HG03045 (cell line): ENCODE results near the gene TPSAB1.
"Not testable (repeated sequence)": the region's sequence is repeated elsewhere in the genome, so short reads cannot be mapped to it uniquely, and the experiment has no call there.

Experiments used
- ATAC-seq: cut with Tn5 transposase; IDR thresholded peaks from one replicate; pipeline ENCODE4 v1.9.1; 2021; ENCODE audit warnings: mild to moderate bottlenecking, moderate library complexity; ENCODE audit not compliant: unreplicated experiment

Gene TPSAB1

DNA sequence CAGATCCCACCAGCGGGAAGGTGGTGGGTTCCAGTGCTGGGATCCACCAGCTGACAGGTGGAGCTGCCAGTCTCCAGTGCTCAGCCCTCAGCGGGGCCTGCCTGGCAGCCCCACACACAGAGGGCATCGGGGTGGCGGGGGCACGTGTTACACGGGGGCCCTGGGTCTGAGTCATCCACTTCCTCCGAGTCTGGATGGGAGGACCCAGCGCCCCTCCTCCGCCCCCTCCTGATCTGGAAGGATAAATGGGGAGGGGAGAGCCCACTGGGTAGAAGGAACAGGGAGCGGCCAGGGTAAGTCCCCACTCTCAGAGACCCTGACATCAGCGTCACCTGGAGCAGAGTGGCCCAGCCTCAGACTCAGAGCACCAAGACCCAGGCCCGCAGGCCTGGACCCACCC lies at the start of gene TPSAB1:
Gene TPSAB1, plus strand, starts transcription at position 270 of the 400 bp plus-strand sequence. CDS start 234 bp downstream, outside the sequence.
- not testable (repeated sequence) for ATAC-seq

DNA sequence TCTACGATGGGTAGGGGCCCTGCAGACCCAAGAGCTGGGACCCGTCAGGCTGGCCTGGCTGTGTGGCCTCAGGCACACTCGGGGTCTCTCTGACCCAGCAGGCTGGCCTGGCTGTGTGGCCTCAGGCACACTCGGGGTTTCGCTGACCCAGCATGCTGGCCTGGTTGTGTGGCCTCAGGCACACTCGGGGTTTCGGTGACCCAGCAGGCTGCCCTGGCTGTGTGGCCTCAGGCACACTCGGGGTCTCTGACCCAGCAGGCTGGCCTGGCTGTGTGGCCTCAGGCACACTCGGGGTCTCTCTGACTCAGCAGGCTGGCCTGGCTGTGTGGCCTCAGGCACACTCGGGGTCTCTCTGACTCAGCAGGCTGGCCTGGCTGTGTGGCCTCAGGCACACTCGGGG lies 49.7 kb upstream of the TPSAB1 start:
- ATAC-seq, result not testable (repeated sequence)

DNA sequence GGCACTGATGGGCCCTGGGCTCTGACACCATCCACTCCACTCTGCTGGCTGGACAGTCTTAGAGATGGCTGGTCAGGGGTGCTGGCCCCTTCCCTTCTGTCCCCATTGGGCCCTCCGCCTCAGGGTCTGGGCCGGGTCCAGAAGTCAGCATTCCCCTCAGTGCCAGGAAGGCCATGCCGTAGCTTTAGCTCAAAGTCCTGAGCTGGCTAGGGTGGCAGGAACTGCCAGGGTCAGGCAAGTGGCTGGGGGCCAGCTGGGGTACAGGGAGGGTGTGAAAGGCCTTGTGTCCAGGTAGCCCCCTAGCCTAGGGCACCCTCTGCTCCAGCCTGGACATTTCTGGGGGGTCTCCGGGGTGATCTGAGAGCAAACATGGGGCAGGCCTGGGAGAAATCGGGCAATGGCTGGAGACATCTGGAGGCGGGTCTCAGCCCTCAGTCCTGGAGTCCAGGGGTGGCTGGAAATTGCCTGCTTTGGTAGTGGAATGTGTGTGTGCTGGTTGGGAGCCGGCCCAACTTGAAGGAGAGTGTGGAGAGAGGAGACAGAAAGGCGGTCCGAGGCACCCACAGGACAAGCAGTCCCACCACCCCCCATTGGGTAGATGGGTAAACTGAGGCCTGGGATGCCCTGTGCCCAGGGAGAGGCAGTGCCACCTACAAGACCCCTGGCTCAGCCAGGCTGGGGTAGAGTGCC lies 48.0 kb upstream of the TPSAB1 start:
- no peak for ATAC-seq

DNA sequence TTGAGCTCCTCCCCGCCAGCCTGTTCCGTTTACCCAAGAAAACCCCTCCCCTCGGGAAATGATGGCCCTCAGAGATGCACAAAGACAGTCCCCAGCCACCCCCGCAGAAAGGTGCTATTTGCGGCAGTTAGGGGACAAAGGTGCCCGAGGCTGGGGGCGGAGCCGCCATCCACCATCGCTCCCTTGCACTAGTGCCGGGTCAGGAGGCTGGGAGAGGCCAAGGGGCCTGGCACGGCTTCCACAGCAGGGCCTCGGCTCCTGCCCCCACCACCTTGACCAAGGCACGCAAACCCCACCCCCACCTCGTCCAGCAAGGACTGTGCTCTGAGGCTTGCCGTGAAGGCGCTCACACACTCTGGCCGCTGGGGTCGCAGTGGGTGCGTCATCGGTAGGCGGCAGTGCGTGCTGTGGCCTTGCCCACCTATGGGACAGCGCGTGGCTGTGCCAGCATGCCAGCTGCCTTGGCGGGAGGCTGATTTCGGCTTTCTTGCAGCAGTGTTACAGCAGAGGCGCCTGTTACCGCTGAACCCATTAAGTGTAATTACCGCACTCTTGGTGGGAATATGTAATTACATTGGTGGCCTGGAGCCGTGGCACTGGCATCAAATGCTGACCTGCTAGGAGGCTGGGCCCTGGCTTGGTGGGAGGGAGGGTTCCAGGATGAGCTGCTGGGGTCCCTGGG lies 47.2 kb upstream of the TPSAB1 start:
- no peak for ATAC-seq

DNA sequence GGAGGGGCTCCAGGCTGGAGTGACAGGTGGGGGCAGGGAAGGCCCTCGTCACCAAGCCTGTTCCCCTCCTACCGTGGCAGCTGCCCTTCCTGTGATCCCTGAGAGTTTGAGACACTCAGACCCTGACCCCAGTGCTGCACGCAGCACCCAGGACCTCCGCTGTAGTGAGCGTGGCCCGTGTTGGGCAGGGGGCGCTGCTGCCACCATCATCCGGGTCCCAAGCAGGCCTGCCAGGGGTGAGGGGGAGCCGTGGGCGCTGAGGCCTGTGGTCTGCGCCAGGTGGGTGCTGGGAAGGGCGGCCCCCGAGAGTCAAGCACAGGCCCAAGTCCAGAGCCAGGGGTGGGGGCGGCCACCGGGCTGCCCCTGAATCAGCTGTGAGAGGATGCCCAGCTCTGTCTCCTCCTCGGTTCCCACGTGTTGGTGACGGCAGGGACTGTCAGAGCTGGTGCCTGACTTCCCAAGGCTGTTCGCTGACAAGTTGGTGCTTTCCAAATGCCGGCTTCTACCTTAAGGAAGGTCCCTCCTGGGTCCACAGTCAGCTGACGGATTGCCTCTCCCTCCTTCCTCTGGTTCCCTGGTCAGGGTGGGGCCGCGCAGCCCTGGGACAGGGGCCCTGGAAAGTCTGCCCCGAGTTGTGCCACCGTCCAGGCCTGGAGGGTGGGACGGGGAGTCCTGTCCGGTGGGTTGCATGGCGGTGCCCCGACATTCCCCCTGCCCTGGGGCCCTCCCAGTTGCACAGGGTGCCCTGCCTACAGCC lies 46.5 kb upstream of the TPSAB1 start:
- ATAC-seq, result no peak

DNA sequence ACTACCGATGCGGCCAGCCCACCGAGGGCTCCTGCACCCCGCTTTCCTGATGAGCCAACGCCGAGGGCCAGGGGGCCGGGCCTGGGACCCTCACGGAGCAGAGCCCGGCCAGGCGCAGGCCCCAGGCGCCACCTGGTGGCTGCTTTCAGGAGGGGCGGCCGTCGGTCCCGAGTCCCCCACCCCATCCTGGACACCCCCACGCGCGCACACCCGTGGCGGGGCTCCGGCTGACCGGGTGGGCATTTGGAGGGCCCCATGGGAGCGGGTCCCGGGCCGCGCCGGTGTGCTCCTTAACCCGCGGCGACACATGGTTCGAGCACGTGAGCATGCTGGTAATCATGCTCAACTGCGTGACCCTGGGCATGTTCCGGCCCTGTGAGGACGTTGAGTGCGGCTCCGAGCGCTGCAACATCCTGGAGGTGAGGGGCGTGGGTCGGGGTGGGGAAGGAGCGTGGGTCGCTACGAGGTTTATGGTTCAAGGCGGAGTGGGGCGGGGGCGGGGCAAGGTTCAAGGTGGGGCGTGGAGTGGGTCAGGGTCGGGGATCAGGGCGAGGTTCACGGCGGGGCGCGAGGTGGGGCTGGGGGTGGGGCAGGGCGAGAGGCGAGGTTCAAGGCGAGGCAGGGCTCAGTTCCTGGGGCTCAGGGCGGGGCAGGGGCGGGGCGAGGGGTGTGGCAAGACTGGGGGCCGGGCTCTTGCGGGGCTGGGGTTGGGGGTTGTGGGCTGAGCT lies 45.7 kb upstream of the TPSAB1 start:
- ATAC-seq, result no peak

DNA sequence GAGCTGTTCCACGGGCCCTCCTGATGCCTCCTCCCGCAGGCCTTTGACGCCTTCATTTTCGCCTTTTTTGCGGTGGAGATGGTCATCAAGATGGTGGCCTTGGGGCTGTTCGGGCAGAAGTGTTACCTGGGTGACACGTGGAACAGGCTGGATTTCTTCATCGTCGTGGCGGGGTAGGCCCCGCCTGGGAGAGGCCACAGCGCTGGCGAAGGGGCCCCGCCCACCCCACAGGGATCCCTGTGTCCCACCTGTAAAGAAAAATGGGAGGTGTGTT lies 45.2 kb upstream of the TPSAB1 start:
- ATAC-seq, result no peak

DNA sequence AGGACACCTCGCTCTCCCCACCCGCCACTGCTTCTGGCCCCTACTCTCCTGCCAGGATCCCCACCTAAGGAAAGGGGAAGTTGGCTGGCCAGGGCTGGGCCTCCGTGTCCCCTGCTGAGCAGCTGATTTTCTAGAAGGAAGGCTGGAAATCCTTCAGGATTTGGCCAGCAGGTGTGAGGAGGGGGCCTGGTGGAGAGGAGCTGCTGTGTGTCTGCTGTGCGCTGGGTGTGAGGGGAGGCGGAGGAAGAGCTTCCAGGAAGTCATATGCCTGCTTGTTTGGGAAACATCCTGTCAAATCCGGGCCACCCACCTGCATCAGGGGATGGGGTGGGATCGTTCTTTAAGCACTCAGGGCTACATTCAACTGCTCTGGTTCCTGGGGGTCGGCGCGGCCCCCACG lies 44.0 kb upstream of the TPSAB1 start:
- no peak for ATAC-seq

DNA sequence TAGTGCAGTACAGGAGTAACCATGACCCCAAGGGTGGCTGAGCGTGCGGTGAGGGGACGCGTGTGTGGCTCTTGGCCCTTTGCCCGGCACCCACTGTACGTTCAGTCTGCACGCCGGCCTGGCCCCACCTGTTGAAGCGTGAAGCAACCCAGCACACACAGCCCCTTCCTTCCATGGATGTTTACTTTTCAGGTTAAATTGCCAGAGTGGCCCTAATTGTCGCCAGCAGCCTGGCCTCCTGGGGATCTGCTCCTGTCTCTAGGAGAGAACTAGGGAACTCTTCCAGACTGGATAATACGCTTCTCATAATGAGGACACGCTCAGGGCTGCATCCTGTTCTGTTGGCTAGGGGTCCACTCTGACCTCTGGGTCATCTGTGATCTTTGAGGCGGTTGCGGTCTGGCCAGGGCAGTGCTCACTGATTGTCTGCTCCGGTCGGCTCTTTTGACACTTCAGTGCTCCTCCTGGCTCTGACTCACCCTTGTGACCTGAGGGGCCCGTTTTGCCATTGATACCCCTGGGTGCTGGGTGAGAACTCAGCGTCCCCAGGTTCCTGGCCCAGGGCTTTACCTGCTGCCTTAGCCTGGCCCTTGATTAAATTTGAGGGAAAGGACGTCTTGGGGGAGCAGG lies 43.2 kb upstream of the TPSAB1 start:
- no peak for ATAC-seq

DNA sequence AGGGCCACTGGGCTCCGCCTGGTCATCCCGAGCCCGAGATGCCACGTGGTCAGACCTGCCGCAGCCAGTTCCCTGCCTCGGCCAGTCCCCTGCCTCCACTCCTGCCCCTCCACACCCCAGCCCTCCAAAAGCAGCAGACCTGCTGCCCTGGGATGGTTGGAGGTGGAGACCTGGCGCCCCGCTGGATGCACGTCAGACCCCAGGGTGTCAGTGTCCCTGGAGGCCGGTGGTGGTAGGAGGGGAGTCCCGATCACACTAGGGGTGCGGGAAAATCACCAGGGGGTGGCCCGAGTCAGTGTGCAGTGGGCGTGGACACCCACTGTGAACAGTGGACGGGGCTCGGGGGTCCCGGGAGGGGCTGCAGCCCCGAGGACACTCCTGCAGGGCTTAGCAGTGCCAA lies 42.3 kb upstream of the TPSAB1 start:
- ATAC-seq, result no peak

DNA sequence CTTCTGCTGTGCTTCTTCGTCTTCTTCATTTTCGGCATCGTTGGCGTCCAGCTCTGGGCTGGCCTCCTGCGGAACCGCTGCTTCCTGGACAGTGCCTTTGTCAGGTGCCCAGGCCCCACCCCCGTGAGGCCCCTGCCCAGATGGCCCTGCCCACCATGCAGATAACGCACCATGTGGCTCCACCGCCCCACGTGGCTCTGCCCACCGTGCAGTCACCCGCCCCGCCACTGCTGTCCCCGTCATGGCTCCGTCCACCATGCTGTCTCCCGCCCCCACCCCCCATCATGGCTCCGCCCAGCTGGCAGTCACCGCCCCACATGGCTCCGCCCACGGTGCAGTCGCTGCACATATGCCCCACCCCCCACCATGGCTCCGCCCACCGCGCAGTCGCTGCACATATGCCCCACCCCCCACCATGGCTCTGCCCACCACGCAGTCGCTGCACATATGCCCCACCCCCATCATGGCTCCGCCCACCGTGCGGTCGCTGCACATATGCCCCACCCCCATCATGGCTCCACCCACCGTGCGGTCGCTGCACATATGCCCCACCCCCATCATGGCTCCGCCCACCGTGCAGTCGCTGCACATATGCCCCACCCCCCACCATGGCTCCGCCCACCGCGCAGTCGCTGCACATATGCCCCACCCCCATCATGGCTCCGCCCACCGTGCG lies 41.7 kb upstream of the TPSAB1 start:
- not testable (repeated sequence) for ATAC-seq

DNA sequence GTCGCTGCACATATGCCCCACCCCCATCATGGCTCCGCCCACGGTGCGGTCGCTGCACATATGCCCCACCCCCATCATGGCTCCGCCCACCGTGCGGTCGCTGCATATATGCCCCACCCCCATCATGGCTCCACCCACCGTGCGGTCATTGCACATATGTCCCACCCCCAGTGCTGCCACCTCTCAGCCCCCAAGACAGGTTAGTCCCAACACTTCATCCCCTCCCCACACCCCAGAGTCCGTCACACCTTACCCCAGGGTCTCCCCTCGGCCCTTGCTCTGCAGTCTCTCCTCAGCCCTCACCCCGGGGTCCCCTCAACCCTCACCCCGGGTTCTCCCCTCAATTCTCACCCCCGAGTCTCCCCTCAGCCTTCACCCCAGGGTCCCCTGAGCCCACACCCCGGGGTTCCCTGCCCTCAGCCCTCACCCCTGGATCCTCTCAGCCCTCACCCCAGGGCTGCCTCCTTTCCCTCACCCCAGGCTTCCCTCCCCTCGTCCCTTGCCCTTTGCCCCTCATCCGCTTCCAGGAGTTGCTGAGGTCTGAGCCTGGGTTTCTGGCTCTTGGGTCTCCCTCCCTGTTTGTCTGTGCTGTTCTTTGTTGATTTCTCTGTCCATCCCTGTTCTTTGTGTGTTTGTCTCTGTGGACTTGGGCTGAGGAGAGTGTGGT lies 41.0 kb upstream of the TPSAB1 start:
- no peak for ATAC-seq

DNA sequence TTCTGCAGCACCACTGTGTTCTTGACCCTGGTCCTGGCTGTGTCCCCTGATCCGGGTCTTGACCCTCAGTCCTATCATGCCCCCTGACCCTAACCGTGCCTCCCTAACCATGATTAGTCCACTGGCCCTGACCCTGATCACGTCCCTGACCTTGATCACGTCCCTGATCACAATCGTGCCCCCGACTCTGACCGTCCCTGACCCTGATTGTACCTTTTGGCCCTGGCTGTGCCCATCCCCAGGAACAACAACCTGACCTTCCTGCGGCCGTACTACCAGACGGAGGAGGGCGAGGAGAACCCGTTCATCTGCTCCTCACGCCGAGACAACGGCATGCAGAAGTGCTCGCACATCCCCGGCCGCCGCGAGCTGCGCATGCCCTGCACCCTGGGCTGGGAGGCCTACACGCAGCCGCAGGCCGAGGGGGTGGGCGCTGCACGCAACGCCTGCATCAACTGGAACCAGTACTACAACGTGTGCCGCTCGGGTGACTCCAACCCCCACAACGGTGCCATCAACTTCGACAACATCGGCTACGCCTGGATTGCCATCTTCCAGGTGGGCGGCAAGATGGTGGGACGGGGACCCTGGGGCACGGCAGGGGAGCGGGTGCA lies 40.4 kb upstream of the TPSAB1 start:
- no peak for ATAC-seq

DNA sequence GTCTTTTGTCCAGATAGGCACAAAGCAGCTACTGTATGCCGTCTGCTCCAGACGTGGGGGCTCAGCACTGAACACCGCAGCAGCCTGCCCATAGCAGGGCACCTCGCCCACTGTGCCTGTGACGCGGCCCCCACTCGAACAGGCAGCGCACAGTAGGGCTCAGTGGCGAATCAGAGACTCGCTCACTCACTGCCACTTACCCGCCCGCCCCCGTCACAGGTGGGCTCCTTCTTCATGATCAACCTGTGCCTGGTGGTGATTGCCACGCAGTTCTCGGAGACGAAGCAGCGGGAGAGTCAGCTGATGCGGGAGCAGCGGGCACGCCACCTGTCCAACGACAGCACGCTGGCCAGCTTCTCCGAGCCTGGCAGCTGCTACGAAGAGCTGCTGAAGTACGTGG lies 39.1 kb upstream of the TPSAB1 start:
- no peak for ATAC-seq

DNA sequence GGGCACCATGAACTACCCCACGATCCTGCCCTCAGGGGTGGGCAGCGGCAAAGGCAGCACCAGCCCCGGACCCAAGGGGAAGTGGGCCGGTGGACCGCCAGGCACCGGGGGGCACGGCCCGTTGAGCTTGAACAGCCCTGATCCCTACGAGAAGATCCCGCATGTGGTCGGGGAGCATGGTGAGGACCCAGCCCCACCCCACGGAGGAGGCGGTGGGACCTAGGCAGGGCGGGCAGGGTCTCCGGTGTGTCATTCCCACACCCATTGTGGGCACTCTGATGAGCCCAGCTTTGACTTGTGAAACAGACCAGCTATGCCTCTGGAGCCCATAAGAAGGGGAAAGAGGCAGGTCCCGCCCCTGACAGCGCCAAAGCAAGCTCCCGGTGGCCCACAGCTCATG lies 38.2 kb upstream of the TPSAB1 start:
- no peak for ATAC-seq

DNA sequence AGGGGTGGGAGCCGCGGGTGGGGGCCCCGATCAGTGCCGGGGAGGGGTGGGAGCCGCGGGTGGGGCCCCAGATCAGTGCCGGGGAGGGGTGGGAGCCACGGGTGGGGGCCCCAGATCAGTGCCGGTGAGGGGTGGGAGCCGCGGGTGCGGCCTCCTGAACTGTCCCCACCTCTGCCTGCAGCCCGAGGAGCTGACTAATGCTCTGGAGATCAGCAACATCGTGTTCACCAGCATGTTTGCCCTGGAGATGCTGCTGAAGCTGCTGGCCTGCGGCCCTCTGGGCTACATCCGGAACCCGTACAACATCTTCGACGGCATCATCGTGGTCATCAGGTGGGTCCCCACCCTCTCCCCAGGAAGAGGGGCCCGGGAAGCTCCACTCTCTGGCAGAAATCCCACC lies 35.6 kb upstream of the TPSAB1 start:
- ATAC-seq, result no peak

DNA sequence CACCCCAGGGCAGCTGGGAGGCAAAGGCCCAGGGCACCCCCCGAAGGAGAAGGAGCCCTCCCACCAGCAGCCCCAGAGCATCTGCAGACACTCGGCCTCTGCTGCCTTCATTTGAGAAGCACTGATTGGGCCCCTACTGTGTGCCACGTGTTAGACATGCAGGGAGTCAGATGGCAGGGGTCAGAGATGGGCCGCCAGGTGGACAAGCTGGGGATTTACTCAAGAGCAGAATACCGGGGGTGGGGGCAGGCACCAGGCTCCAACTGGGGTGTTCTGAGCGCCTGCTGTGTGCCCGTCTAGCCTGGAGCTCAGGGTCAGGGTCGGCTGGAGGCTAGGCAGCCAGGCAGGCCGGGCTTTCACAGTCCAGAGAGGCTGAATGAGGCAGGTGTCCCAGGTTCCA lies 34.2 kb upstream of the TPSAB1 start:
- no peak for ATAC-seq

DNA sequence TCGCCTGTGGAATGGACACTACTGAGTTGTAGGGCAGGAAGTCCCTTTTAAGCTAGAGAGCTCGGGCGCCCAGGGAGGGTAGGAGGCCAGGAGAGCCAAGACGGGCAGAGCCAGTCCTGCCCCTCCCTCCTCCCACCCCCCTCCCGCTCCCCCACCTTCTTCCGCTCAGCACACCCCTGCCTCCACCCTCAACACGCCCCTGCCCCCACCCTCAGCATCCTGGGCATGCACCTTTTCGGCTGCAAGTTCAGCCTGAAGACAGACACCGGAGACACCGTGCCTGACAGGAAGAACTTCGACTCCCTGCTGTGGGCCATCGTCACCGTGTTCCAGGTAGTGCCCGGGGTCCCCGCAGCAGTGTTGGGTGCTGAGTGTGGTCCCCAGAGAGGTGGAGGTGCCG lies 33.7 kb upstream of the TPSAB1 start:
- no peak for ATAC-seq

DNA sequence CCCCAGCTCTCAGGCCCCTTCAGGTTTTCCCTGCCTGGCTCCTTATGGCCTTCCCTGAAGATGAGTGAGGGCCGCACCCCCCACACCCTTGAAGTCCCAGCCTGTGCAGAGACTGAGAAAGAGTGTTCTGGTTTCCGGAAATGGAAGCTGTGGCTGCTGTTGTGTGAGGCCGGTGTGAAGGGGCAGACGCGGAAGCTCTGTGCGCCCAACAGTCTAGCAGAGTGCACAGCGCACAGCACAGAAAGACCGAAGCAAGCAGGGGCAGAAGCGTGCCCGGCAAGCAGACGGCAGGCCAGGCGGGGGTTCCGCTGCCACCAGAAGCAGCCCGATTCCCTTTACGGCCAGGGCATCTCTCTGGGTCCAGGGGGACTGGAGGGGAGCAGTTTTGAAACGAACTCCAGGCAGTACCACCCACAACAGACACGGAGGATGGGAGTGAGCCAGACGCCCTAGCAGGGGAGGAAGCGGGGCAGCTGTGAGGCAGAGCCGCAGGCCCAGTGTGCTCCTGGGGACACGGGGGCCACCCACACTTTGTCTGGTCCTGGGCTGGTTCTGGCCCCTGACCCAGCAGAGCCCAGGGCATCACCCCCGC lies 32.2 kb upstream of the TPSAB1 start:
- ATAC-seq, result no peak
